HG03025 (cell line): Measurements from ENCODE around the gene ENAM.

Experiments
- ATAC-seq: cut with Tn5 transposase; IDR thresholded peaks from one replicate; pipeline ENCODE4 v1.9.1; 2021; ENCODE audit warnings: mild to moderate bottlenecking, moderate library complexity; ENCODE audit not compliant: unreplicated experiment, low FRiP score

ENAM gene, protein sequence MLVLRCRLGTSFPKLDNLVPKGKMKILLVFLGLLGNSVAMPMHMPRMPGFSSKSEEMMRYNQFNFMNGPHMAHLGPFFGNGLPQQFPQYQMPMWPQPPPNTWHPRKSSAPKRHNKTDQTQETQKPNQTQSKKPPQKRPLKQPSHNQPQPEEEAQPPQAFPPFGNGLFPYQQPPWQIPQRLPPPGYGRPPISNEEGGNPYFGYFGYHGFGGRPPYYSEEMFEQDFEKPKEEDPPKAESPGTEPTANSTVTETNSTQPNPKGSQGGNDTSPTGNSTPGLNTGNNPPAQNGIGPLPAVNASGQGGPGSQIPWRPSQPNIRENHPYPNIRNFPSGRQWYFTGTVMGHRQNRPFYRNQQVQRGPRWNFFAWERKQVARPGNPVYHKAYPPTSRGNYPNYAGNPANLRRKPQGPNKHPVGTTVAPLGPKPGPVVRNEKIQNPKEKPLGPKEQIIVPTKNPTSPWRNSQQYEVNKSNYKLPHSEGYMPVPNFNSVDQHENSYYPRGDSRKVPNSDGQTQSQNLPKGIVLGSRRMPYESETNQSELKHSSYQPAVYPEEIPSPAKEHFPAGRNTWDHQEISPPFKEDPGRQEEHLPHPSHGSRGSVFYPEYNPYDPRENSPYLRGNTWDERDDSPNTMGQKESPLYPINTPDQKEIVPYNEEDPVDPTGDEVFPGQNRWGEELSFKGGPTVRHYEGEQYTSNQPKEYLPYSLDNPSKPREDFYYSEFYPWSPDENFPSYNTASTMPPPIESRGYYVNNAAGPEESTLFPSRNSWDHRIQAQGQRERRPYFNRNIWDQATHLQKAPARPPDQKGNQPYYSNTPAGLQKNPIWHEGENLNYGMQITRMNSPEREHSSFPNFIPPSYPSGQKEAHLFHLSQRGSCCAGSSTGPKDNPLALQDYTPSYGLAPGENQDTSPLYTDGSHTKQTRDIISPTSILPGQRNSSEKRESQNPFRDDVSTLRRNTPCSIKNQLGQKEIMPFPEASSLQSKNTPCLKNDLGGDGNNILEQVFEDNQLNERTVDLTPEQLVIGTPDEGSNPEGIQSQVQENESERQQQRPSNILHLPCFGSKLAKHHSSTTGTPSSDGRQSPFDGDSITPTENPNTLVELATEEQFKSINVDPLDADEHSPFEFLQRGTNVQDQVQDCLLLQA

DNA sequence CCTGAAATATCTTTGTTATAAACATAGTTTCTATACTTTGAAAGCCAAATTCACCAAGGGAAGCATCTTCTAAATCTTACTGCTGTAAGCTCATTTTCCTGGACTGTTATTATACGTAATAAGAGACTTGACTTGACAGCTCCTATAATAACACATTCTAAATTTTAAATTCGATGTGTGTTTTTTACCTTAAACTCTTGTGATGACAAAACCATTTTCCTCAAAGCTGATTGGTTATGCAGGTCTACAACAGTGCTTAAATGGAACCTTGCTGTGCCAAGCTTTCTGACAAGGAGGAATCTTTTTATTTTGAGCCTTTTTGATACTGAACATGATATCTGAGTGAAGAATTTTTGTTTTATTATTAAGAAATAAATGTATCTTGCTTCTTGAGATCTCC, at the start of gene ENAM:
ENAM (plus strand) TSS at position 301 of the 400 bp plus-strand sequence. CDS start 757 bp downstream, outside the sequence.
- no peak for ATAC-seq

DNA sequence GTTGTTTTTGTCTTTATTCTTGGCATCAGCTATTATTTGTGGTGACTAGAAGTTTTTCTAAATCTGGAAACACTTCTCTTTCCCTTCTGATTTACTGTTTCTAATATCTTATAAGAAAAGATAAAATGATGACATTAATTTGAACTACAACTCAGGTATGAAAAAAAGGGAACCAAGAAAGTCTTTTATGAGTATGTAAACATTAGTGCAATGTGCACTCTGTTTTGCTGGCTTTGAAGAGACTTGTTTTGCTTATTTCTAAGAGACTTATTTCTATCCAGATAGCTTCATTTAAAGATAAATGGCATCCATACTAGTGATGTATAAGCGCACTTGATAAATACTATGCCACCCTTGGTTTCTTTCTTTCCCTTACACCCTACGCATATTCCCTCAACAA, 46.6 kb upstream of the ENAM start:
- ATAC-seq, result no peak

DNA sequence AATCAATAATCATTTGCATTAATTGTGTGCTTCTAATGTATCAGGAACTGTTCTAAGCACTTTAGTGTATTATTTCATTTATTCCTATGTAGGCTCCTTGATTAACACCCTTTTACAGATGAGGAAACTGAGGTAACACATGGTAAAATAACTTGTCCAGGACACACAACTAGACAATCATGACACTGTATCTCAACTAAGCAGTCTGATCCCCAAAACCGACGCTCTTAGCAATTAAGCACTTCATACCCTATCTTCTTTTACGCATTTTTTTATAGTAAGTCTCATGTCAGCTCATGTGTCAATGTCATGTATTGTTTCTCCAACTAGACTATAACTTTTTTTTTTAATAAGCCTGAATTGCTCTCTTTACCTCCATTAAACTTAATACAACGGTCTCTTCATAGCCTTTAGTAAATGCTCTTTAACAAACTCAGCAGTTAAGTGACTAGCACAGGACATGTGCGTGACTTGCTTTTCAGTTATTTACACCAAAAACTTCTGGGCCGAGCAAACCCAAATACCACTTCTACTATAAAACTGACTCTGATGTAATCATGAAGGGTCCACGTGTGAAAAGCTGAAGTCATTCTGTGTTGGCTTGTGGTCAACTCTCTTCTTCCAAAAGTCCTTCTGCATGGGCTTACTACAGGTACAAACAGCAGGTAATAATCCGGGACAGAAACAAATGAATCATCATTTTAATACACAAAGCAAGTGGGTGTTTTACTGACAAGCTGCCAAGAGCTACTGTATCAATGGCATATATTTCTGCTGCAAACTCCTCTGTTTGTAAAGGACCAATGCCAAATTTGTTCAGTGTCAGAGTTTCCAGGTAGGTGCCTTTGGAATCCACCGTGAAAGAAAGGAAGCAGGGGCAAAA, 44.4 kb upstream of the ENAM start:
- ATAC-seq, result no peak

DNA sequence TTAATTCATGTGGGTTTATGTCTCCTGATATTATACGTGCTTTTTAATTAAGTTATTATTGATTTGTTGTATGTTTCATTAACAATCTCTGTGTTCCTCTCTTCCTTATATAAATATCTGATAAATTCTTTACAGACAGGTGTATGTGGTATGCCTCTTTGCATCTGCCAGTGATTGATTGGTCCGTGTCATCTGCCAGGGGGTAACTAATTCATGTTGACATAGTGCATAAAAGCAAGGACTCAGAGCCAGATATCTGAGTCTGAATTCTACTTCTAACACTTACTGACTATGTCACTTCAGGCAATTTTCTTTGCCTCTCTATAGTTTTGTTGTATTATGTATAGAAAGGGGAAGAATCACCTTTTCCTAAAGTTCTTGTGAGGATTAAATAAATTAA, 41.7 kb upstream of the ENAM start:
- no peak for ATAC-seq

DNA sequence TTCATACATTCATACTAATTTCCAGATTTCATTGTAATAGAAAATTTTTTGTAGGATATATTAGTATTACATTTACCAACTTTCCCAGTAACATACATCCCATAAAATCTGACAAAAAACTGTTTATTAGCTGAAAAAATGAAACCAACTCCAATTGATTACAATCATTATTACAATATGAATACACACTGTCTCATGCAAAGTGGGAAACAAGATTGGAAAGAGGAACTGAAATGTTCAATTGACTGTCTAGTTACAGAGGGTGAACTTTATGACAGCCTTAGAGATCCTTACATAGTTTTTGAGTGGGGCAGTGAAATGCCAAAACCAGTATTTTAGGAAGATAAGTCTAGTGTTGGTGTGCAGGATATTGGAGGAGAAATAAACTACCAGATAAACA, 38.8 kb upstream of the ENAM start:
- peak; percentile 96 for ATAC-seq

DNA sequence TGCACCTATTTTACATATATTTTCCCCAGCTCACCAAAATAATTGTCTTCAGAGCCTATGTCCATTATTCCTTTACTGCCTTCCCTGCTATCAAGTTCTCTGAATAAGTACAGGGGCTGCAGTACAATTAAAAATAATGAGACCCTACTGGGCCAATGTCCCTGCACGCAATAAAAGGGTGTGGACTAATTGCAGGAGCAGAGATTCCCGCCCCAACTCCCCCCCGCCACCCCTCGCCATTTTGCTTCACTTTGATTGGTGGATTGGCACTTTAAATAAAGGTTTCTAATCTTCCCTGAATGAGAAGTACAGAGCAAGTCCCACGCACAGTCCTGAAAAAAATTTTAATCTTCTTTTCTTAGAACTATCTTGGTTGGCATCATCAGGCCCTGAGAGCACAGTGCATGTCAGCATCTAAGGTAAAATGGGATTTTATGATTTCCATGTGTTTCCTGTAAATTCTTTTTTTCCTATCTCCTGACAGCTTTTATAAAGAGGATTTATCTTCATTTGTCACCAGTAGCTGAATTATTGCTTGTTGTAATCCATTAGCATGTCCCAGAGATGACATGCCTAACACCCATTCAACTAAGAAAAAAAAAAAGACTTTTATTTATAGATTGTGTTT, 36.5 kb upstream of the ENAM start, which contains the start of gene AMBN:
AMBN (plus strand) TSS at position 302 of the 628 bp plus-strand sequence; CDS start at position 405, 103 bp downstream.
- ATAC-seq, result no peak

DNA sequence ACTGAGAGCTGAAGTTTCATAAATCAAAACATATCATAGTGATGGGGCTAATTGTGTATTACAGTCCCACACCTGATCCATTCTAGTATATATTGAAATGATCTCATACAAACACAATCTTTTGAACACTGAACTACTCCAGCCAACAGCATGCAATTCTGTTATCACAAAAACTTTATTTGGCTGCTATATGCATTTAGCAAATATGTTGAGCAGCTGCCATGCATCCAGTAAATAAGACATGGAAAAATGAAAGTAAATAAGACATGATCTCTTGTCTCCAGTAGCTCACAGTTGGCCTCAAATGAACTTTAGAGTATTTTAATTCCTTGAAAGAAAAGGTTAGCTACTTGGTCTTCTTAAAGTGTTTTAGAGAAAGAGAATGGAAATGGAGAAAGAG, 34.3 kb upstream of the ENAM start:
- no peak for ATAC-seq

DNA sequence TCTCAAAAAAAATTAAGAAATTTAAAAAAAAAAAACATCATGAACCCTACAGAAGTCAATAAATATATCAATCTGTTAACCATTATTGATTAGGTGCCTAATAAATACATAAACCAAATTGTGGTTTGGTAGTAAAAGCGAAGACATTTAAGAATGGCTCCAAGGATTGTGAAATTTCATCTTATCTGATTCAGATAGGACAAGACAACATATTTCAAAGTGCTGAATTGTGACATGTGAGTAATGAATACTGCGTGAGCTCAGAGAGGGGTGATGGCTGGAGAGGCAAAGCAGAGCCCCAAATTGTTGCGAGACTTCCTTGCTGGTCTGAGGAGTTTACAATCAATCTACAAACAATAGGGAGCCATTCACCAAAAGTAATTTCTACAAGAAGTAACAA, 28.2 kb upstream of the ENAM start:
- ATAC-seq, result no peak

DNA sequence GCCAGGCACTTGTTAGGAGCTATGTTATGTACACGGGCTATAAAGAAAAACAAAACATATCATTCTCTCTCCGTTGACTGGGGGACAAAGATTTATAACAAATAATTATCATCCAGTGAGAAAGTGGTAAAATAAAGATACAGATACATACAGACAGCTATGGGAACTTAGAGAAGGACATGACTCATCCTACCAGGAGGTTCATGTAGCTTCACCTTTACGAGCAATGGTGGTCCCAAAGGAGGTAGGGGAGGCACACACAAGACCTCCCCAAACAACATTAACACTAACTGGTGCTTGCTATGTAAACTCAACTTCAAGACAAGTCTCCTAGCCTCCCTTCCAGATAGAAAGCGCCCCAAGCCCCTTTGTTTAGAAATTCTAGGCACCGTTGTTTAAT, 27.6 kb upstream of the ENAM start:
- no peak for ATAC-seq

DNA sequence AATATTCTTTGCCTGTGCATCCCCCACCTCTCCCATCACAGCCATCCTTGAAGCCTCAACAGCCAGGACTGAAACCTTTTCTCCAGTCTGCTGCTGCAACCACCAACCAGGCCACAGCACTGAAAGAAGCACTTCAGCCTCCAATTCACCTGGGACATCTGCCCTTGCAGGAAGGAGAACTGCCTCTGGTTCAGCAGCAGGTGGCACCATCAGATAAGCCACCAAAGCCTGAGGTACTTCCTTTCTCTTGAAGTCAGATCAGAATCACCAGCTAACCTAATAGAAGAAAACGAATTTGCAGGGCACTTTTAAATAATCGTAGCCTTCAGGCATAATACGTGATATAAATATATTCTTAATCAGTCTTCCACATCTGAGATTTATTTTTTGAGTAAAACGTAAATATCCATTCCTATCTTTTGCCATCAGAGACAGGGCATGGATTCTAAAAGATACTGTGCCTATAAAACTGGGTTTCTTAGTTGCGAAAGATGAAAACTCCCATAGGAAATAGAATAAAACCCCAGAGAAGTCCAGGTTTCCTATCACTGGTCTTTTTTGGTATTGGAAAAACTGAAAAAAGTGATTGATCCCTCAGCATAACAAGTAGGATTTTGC, 27.0 kb upstream of the ENAM start:
- peak; percentile 93 for ATAC-seq

DNA sequence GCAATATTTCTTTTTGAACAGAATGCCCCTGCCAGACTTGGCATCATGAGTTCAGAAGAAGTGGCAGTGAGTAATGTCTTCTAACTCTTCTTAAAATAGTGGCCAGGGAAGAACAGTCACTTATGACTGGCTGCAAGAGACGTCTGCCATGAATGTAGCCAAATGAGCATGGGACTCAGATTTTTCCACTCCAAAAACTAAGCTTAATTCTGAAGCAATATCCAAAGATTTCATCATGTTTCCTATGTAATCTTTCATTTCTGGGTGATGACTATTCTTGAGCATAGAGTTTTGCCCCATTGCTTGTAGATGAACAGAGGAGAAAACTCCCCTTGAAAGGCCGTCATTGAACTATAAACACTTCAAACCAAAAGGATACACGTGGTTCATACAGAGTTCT, 24.7 kb upstream of the ENAM start:
- no peak for ATAC-seq

DNA sequence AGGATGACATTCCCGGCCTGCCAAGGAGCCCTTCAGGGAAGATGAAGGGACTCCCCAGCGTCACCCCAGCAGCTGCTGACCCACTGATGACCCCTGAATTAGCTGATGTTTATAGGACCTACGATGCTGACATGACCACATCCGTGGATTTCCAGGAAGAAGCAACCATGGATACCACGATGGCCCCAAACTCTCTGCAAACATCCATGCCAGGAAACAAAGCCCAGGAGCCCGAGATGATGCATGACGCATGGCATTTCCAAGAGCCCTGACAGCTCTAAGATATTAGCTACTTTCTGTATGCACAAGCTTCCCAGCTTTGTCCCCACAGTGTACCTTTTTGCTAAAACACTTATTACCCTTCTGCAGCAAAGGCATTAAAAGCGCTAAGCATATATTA, 22.1 kb upstream of the ENAM start:
- ATAC-seq, result no peak

DNA sequence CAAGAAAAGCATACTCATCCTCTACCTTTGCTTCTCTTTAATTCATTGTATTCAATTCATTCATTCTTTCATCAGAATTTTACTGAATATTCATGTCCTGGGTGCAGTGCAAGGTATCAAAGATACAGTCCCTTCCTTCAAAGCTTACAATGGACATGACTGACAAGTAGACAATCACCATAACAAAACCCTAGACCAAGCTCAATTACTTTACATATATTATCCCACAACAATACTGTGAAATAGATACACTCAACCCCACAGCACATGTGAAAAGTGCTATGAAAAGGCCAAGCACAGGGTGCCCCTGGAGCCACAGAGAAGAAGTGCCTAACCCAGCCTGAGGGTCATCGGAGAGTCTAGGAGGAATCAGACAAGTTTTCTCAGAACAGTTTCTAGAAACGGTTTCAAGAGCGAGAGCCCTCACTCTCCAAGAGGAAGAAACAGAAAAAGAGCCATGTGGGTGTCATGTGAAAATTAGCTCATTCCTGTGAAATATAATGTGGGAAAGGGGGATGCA, 21.1 kb upstream of the ENAM start:
- ATAC-seq, result no peak

DNA sequence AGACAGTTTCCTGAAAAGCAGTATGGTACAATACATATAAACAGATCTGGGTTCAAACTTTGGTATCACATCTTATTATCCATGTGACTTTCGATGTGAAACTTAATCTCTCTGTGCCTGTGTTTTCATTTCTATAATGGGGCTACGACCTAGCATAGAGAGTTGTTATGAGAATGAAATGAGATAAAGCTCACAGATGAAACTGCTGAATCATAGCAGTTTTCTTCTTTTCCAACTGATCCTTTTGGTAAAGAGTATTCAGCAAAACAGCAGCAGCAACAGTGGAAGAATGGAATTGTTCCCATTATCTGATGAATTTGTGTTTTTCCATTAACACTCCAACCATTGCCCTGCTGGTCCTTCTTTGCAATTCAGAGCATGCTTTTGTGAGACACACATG, 20.2 kb upstream of the ENAM start:
- ATAC-seq, result no peak

DNA sequence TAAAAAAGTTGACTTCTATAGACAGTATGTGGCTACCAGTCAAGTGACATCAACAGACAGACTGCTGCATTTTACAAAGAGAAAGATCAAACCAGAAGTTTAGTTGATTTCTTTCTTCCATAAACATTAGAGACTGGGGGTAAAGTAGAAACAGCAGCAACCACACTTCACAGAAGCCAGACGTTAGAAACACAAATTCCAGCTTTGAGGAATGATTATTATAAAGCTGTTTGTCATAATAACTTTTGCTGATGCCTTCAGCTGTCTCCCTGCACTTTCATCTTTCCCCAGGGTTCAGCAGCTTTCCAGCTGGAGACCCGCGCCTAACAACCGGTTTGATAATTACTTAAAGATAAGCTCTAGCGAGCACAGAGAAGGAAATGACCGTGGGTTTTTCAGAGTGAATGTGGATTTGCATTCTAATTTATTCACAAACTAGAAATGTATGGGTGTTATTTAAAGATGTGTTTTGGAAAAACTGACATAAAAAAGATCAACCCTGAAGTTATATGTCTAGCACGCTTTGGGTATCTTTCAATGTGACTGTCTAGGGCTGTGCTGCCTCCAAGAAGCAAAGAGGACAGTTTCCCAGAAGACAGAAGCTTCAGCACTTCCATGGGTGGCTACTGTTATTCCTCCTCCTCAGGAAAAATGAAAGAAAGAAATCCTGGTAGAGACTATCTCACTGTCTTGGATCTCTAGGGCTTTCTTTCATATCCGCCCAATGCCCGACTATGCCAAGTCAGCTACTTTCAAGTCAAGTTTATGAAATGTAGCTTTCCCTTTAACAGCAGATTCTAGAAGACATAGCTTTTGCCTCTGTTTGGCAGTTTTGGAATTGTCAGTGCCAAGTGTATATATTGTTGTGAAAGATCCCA, 15.0 kb upstream of the ENAM start:
- peak; percentile 44 for ATAC-seq

DNA sequence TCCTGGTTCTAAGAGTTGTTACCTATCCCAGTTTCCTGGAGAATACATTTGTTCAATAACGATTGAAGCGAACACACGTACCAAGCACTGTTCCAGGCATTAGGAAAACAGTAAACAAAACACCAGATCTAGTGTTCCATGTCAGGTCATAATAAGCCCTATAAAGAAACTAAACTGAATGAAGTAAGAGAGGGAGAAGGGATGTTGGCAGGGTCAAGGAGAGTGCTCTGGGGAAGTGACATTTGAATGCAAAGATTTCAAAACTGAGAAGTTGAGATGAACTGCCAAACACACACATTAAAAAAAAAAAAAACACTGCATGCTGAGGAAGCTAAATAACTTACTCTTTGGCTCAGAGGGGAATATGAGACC, 14.4 kb upstream of the ENAM start:
- ATAC-seq, result peak; percentile 23

DNA sequence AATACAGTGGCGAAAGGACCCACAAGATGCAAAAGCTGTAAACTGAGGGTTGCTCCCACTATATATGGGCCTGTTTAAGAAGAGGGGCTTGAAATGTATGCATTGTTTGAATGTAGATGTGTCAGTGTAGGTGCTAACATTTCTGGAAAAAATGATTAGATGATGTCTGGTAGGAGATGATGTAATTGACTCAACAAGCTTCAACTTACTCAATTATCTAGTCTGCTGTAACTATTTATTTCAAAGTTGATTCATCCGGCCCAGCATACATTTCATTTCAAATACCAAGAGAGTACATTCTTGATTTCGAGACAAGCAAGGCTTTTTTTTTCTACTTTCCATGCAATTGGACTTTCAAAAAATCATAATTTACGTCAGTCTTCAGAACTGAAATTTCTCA, 9.3 kb upstream of the ENAM start:
- ATAC-seq, result no peak

DNA sequence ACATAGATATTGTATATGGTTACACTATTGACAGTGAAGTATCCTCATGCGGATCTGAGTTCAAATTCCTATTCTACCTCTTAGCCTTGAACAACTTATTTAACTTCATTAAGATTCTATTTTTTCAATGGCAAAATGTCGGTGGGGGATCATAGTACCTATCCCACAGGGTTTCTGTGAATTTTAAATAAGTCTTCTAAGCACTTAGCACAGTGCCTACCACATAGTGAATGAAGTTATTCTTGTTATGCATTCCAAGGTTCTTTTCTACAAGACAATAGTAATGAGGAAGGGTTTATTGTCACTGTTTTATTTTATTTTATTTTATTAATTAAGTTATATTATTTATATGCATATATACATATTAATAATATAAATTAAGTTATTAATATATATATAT, 8.8 kb upstream of the ENAM start:
- no peak for ATAC-seq
